ENCODE results near the gene GCSAM.

Gene GCSAM

GRCh38 chr3:112128843-112129727 lies 4.0 kb downstream of the GCSAM start:
- DNase-seq, result peak; percentile 39 to 44

- no peak for DNase-seq
Measured at GRCh38 chr3:112127522-112128494, 5.2 kb downstream of the GCSAM start.

GRCh38 chr3:112126511-112126911 lies 6.5 kb downstream of the GCSAM start:
- no peak for DNase-seq

GRCh38 chr3:112124907-112125607 lies 8.0 kb downstream of the GCSAM start:
- DNase-seq, result no peak

GRCh38 chr3:112123548-112123947 lies 9.5 kb downstream of the GCSAM start:
- DNase-seq, result no peak

- DNase-seq, result no peak
Measured at GRCh38 chr3:112122870-112123269, 10.2 kb downstream of the GCSAM start.

GRCh38 chr3:112121577-112122547 lies 11.2 kb downstream of the GCSAM start:
- DNase-seq, result no peak

- DNase-seq, result no peak
Measured at GRCh38 chr3:112119962-112120836, 12.8 kb downstream of the GCSAM start.

GRCh38 chr3:112117841-112118571 lies 15.0 kb downstream of the GCSAM start:
- DNase-seq, result no peak

- DNase-seq, result no peak
Measured at GRCh38 chr3:112117415-112117814, 15.6 kb downstream of the GCSAM start.

GRCh38 chr3:112116748-112117186 lies 16.3 kb downstream of the GCSAM start:
- no peak for DNase-seq

- DNase-seq, result no peak
Measured at GRCh38 chr3:112115806-112116383, 17.2 kb downstream of the GCSAM start.

GRCh38 chr3:112115161-112115739 lies 17.8 kb downstream of the GCSAM start:
- DNase-seq, result no peak

- no peak for DNase-seq
Measured at GRCh38 chr3:112114576-112115160, 18.4 kb downstream of the GCSAM start.

- DNase-seq, result peak; percentile 49 to 62
Measured at GRCh38 chr3:112111785-112112402, 21.2 kb downstream of the GCSAM start.

- no peak for DNase-seq
Measured at GRCh38 chr3:112109322-112109721, 23.7 kb downstream of the GCSAM start.

GRCh38 chr3:112104774-112105173 lies 28.3 kb downstream of the GCSAM start:
- no peak for DNase-seq

- DNase-seq, result no peak
Measured at GRCh38 chr3:112101916-112102315, 31.1 kb downstream of the GCSAM start.
